Esophagus muscularis mucosa (tissue), 4 donors: ENCODE data around the gene PKM. TPM values are rescaled to one million over a fixed set of nuclear protein-coding genes. Genes with fewer than 3 reads are reported as not detected.
A peak's percentile ranks its signal among the peaks of the same experiment; 100 is the strongest.

ENCODE experiments used
- DNase-seq: peaks from one replicate; pipeline ENCODE4 v3.0.0-alpha.2; 2017; ENCODE audit errors: extremely low spot score
- H3K27ac ChIP-seq, 4 donors: fragments of 200-600 bp; sonication (generic); replicated peaks in 1 of 4; 1 replicate in 3 of 4; 2 replicates in 1 of 4; pipeline ENCODE4 v1.5.1; 2016 to 2019; ENCODE audit warnings: mild to moderate bottlenecking in 1 of 4
- H3K27me3 ChIP-seq, 4 donors: fragments of 200-600 bp; sonication (generic); one replicate each; pipeline versions ENCODE4 v1.5.1 to v1.6.0; 2016 to 2019
- H3K36me3 ChIP-seq, 4 donors: fragments of 200-600 bp; sonication (generic); one replicate each; pipeline ENCODE4 v1.5.1; 2016 to 2019
- H3K4me1 ChIP-seq, 4 donors: fragments of 200-600 bp; sonication (generic); one replicate each; pipeline ENCODE4 v1.5.1; 2016 to 2019
- H3K4me3 ChIP-seq, 4 donors: fragments of 200-600 bp; sonication (generic); 1 replicate in 2 of 4; 2 replicates in 2 of 4; pipeline ENCODE4 v1.5.1; 2016 to 2019; ENCODE audit warnings: mild to moderate bottlenecking in 4 of 4, moderate library complexity in 1 of 4
- H3K9me3 ChIP-seq, 4 donors: fragments of 200-600 bp; sonication (generic); 1 replicate in 3 of 4; 2 replicates in 1 of 4; pipeline ENCODE4 v1.5.1; 2016 to 2019
- CTCF ChIP-seq, 3 experiments: fragments of 200-600 bp in 2 of 3; fragments of 450-650 bp in 1 of 3; sonication (generic) in 2 of 3; IDR thresholded peaks; one replicate each; pipeline ENCODE4 v1.5.1; 2017 to 2019; ENCODE audit warnings: antibody characterized with exemption in 3 of 3, mild to moderate bottlenecking in 2 of 3, moderate library complexity in 1 of 3
- EP300 ChIP-seq: sonication (generic); formaldehyde crosslinking; IDR thresholded peaks from one replicate; pipeline ENCODE4 v1.6.1; 2017; ENCODE audit warnings: antibody characterized with exemption
- POLR2A ChIP-seq: fragments of 450-650 bp; IDR thresholded peaks from one replicate; pipeline ENCODE4 v1.6.1; 2017; ENCODE audit warnings: antibody characterized with exemption, moderate library complexity, mild to moderate bottlenecking, low read depth
- POLR2AphosphoS5 ChIP-seq, 2 donors: sonication (generic); formaldehyde crosslinking; IDR thresholded peaks; one replicate each; pipeline ENCODE4 v1.6.1; 2017; ENCODE audit warnings: antibody characterized with exemption in 2 of 2
- WGBS: methylation state at CpG from one replicate; pipeline ENCODE4 v1.1.5; 2018; 5-methylcytosine and 5-hydroxymethylcytosine counted together
- intact Hi-C: fragments of 100-400 bp; cut with DNase I; formaldehyde crosslinking; loops from one replicate; pipeline ENCODE4 v1.15.1; 2023
- total RNA-seq, 4 donors: library from RNA; depleted of rRNA; stranded (reverse); fragments of >200 nt; gene quantifications; one replicate each; pipeline versions ENCODE4 v1.1.0 to v1.2.1, GENCODE V29; 2016

PKM gene
- total RNA-seq, 4 donors from 2014 or later = 392 to 605 (median 482) TPM

DNA sequence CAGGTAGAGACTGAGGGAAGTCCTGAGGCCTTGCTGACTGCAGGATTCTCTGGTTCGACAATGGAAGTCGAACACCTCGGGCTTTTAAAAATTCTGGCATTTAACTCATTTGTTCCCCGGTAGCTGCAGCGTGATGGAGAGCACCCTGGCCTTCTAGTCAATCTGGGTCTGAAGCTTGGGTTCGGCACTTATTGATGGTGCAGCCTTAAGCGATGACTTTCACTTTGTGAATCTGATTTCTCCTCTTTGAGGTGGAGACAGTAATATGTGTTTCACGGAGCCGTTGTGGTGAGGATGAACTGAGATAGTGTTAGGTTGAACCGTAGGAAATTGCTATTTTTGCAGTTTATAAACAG lies 42.0 kb upstream of the PKM start:
- TF ChIP-seq CTCF (IDR thresholded peaks at IDR 0.05) (no peak), POLR2A (no peak), EP300 (no peak), POLR2AphosphoS5 (IDR thresholded peaks at IDR 0.05) (no peak)
- 42% methylated on average over 10 of the region's 10 CpGs for WGBS
- H3K27ac ChIP-seq = peak overlapping the region; percentile 69 to 95 (median 92)
- peak overlapping the region; percentile 68 to 97 (median 90) for H3K4me3 ChIP-seq
- no peak for DNase-seq
- intact Hi-C loops = loop anchor here (2.0 kb wide), 1 partner anchor 40 kb away; no protein-coding TSS in a partner anchor
- H3K27me3 ChIP-seq = no peaks in the 10 kb centered on the region
- peaks cover 3 to 29% (median 11%) of the 10 kb centered on the region in 4 donors for H3K36me3 ChIP-seq
- H3K9me3 ChIP-seq = no peaks in the 10 kb centered on the region
- H3K4me1 ChIP-seq = peaks cover 20 to 40% (median 38%) of the 10 kb centered on the region in 4 donors

DNA sequence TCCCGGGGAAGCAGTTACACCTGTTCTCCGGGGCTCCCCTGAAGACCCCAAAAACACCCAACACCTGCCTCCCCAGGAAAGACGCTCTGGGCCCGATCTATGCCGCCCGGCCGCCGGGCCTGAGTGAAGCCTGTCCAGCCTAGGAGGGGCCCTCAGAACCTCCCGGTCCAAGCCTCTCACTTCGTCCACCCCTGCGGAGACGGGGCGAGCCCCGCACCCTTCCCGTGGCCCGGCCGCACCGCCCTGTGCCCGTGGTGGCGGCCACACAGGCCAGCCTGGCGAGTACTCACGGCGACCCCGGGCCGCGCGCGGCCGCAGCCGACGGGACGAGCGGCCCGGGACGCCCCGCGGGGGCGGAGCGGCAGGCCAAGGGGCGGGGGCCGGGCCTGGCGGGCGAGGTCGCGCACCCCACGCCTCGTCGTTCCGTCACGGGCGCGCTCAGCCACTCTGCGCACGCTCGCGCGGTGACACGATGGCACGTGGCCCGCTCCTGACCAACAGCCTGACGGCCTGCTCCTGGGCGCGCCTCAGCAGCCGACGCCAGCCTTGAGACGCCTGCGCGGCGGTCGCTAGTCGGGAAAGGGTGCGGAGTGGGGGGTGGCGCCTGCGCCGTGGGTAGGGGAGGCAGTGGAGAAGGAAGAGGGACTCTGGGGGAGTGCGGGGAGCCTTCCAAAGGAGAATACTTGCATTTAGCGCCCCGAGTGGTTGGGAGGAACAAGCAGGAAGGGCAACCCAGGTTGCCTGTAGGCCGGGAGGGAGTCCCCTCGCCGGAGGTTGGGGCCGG lies 41.4 kb upstream of the PKM start, which contains the start of gene PARP6:
Gene PARP6 (minus strand): TSS at position 342 of the 784 bp plus-strand sequence. CDS start 5,077 bp downstream, outside the sequence.
- DNase-seq = peak; percentile 99
- no peaks in the 10 kb centered on the region for H3K9me3 ChIP-seq
- TF ChIP-seq POLR2AphosphoS5 (IDR thresholded peaks at IDR 0.05) = peak; percentile 82 to 93
- no peak for TF ChIP-seq EP300
- TF ChIP-seq CTCF (IDR thresholded peaks at IDR 0.05) = peak; percentile 75 to 80 (median 76)
- peak; percentile 51 for TF ChIP-seq POLR2A
- peak within 1 kb of the TSS; percentile 68 to 97 (median 90) for H3K4me3 ChIP-seq
- peaks cover 20 to 40% (median 38%) of the 10 kb centered on the region in 4 donors for H3K4me1 ChIP-seq
- peaks cover 7 to 35% (median 16%) of the 10 kb centered on the region in 4 donors for H3K36me3 ChIP-seq
- intact Hi-C loops = loop anchor here (2.0 kb wide), 1 partner anchor 40 kb away; no protein-coding TSS in a partner anchor
- 4% methylated on average over 6 of the region's 82 CpGs for WGBS
- peak within 1 kb of the TSS; percentile 86 to 95 (median 92) for H3K27ac ChIP-seq
- no peaks in the 10 kb centered on the region for H3K27me3 ChIP-seq

DNA sequence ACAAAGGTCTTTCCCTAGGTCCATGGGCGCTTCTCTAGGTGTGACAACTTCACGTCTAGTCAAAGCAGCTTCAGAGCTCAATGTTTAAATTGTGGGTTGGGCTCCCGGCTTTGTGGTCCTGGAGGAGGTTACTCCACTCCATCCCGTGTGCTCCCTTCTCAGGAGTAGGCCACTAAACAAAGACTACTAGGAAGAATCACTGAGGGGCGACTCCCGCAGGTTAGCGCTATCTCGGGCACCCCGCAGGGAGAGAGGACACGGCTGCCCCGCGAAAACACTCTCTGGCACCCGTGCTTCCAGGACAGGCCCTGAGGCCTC lies 40.9 kb upstream of the PKM start:
- Histone ChIP-seq H3K4me1 (peaks cover 20 to 40% (median 38%) of the 10 kb centered on the region in 4 donors), H3K27ac (peak overlapping the region; percentile 86 to 95 (median 92)), H3K27me3 (no peaks in the 10 kb centered on the region), H3K4me3 (peak overlapping the region; percentile 68 to 97 (median 90)), H3K9me3 (no peaks in the 10 kb centered on the region), H3K36me3 (peaks cover 13 to 41% (median 22%) of the 10 kb centered on the region in 4 donors)
- no peak for TF ChIP-seq POLR2AphosphoS5 (IDR thresholded peaks at IDR 0.05)
- TF ChIP-seq CTCF (IDR thresholded peaks at IDR 0.05) = no peak
- TF ChIP-seq EP300 = no peak
- DNase-seq = no peak
- 14% methylated on average over 4 of the region's 13 CpGs for WGBS
- intact Hi-C loops = loop anchor here (2.0 kb wide), 1 partner anchor 39 kb away; no protein-coding TSS in a partner anchor

DNA sequence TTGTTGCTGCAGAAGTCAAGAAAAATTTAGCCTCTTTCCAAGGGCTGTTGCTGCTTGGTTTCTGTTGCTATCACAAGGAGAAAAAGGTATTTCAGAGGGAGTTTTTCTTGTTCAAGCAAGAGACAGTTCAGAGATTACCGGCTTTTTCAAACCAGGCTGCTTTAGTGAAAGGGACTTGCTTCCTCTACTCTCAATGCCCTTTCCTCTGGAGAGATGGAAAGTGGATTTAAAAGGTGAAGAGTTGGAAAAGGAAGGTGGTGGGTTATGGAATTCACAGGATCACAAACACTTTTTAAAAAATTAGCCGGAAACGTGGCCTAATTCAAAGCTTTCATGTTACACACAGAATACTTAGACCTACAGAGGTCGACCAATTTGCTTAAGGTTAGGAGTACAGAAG lies 40.2 kb upstream of the PKM start:
- Histone ChIP-seq H3K9me3 (no peaks in the 10 kb centered on the region), H3K4me1 (peaks cover 20 to 40% (median 38%) of the 10 kb centered on the region in 4 donors), H3K27me3 (no peaks in the 10 kb centered on the region), H3K27ac (peak overlapping the region in 3 of 4 donors; percentile 86 to 95 (median 92)), H3K4me3 (peak overlapping the region in 3 of 4 donors; percentile 68 to 97 (median 88)), H3K36me3 (peaks cover 19 to 47% (median 28%) of the 10 kb centered on the region in 4 donors)
- TF ChIP-seq EP300 (no peak), POLR2A (no peak), POLR2AphosphoS5 (IDR thresholded peaks at IDR 0.05) (no peak), CTCF (IDR thresholded peaks at IDR 0.05) (no peak)
- no peak for DNase-seq
- 87% methylated on average over 4 of the region's 4 CpGs for WGBS
- intact Hi-C loops = no loop called here
